GM03348 (cell line): ENCODE results near the gene TSNAX.
A peak's percentile ranks its signal among the peaks of the same experiment; 100 is the strongest.

Source experiments
- DNase-seq: peaks from one replicate; pipeline ENCODE4 v3.0.0; 2012; ENCODE audit warnings: low spot score

Gene TSNAX

GRCh38 chr1:231518485-231519034 is 9.9 kb upstream of the TSNAX start:
- no peak for DNase-seq

GRCh38 chr1:231519166-231519565 is 9.3 kb upstream of the TSNAX start:
- no peak for DNase-seq

GRCh38 chr1:231522038-231522437 is 6.4 kb upstream of the TSNAX start:
- DNase-seq = no peak

- no peak for DNase-seq
Observed at GRCh38 chr1:231522931-231523642, 5.4 kb upstream of the TSNAX start.

GRCh38 chr1:231523816-231524215 is 4.7 kb upstream of the TSNAX start:
- DNase-seq = no peak

- DNase-seq = no peak
Observed at GRCh38 chr1:231526536-231526935, 1.9 kb upstream of the TSNAX start.

- no peak for DNase-seq
Observed at GRCh38 chr1:231527586-231528171, 790 bp upstream of the TSNAX start.

GRCh38 chr1:231533240-231533639 is 4.8 kb downstream of the TSNAX start:
- no peak for DNase-seq

GRCh38 chr1:231534703-231535159 is 6.3 kb downstream of the TSNAX start:
- DNase-seq = no peak

- no peak for DNase-seq
Observed at GRCh38 chr1:231536099-231536498, 7.6 kb downstream of the TSNAX start.

- no peak for DNase-seq
Observed at GRCh38 chr1:231540847-231541246, 12.4 kb downstream of the TSNAX start.

- DNase-seq = no peak
Observed at GRCh38 chr1:231541842-231542241, 13.4 kb downstream of the TSNAX start.

- no peak for DNase-seq
Observed at GRCh38 chr1:231544943-231545592, 16.6 kb downstream of the TSNAX start.

GRCh38 chr1:231546693-231547092 is 18.2 kb downstream of the TSNAX start:
- no peak for DNase-seq

GRCh38 chr1:231549733-231550447 is 21.4 kb downstream of the TSNAX start:
- DNase-seq = no peak

- no peak for DNase-seq
Observed at GRCh38 chr1:231550448-231550781, 21.9 kb downstream of the TSNAX start.

- DNase-seq = no peak
Observed at GRCh38 chr1:231553320-231553719, 24.9 kb downstream of the TSNAX start.

- DNase-seq = no peak
Observed at GRCh38 chr1:231554969-231555368, 26.5 kb downstream of the TSNAX start.

GRCh38 chr1:231557411-231557810 is 28.9 kb downstream of the TSNAX start:
- DNase-seq = no peak

GRCh38 chr1:231557898-231558707 is 29.6 kb downstream of the TSNAX start:
- peak; percentile 7 for DNase-seq

GRCh38 chr1:231558708-231559185 is 30.3 kb downstream of the TSNAX start:
- no peak for DNase-seq
